HG02798 (cell line): Measurements from ENCODE around the gene THPO.

Experiments
- ATAC-seq: cut with Tn5 transposase; IDR thresholded peaks from one replicate; pipeline ENCODE4 v1.9.1; 2021; ENCODE audit warnings: mild to moderate bottlenecking; ENCODE audit not compliant: unreplicated experiment, poor library complexity

The THPO gene

DNA sequence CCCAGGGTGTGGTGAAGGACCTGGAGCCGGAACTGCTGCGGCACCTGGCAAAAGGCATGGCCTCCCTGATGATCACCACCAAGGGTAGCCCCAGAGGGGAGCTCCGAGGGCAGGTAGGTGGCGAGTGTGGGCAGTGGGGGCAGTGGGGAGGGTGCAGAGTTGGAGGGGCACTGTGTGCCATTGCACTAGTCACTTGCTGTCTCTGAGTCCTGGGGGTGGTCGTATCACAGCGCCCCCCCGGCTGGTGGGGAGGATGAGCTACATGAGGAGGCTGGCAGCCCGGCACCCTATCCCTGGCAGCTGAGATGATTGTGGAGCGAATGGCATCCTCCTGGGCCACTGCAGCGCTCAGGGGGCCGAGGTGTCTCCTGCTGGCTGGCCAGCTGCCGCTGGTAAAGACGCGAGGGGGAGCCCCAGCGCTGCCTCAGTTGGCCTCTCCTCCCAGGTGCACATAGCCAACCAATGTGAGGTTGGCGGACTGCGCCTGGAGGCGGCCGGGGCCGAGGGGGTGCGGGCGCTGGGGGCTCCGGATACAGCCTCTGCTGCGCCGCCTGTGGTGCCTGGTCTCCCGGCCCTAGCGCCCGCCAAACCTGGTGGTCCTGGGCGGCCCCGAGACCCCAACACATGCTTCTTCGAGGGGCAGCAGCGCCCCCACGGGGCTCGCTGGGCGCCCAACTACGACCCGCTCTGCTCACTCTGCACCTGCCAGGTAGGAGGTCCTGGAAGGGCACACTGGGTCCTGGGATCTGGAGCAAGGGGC is 8.2 kb upstream of the THPO start:
- ATAC-seq = no peak

DNA sequence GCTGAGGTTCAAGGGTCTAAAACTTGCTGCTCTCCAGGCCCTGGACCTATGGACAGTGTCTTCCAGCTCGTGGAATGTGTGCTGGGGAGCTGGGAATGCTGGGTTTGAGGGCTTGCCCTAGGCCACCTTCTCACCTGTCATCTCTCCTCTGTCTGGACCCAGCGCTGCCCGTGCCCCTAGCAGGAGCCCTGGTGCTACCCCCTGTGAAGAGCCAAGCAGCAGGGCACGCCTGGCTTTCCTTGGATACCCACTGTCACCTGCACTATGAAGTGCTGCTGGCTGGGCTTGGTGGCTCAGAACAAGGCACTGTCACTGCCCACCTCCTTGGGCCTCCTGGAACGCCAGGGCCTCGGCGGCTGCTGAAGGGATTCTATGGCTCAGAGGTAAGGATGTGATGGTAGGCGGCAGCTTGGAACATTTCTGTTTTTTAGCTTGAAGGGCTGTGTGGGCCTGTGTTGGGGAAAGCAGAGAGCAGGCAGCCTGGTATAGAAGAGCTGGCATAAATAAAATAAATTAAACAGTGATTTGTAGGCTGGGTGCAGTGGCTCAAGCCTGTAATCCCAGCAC is 6.9 kb upstream of the THPO start:
- no peak for ATAC-seq

DNA sequence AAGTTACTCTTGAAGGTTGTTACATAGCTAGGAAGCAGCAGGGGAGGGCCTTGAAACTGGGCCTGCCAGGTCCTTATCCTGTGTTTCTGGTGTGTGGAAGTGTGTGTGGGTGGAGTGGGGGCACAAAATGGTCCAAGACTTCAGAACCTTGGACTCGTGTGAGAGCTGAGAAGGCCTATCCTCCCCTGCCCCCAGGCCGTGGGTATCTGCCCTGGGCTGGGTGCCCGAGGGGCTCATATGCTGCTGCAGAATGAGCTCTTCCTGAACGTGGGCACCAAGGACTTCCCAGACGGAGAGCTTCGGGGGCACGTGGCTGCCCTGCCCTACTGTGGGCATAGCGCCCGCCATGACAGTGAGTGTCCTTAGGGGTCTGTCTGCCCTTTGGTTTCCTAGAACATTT is 6.3 kb upstream of the THPO start:
- ATAC-seq = no peak

GRCh38 chr3:184383033-184383740 is 5.2 kb upstream of the THPO start:
- ATAC-seq = no peak

GRCh38 chr3:184382326-184383032 is 4.5 kb upstream of the THPO start:
- no peak for ATAC-seq

DNA sequence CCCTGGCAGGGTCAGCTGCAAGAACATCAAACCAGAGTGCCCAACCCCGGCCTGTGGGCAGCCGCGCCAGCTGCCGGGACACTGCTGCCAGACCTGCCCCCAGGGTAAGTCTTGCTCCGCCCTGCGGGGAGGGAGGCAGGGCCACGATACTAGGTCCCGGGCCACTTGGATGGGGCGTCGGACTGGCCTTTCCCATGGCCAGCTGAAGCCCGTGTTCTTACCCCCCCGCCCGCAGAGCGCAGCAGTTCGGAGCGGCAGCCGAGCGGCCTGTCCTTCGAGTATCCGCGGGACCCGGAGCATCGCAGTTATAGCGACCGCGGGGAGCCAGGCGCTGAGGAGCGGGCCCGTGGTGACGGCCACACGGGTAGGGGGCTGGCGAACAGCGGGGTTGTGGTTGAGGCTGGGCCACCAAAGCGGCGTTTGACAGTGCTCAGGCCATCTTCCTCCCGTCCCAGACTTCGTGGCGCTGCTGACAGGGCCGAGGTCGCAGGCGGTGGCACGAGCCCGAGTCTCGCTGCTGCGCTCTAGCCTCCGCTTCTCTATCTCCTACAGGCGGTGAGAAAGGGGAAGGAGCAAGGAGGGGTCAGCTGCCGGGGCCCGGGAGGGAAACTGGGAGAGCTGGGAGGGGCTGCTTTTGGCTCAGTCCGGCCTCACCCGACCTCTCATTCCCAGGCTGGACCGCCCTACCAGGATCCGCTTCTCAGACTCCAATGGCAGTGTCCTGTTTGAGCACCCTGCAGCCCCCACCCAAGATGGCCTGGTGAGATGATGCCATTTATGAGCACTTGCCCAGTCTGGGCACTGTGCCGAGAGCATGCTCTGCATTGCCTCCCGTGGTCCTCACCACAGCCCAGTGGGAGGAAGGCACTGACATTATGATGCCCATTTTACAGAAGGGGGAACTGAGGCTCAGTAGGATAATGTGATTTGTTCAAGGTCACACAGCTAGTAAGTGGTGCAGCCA is 3.5 kb upstream of the THPO start:
- no peak for ATAC-seq

DNA sequence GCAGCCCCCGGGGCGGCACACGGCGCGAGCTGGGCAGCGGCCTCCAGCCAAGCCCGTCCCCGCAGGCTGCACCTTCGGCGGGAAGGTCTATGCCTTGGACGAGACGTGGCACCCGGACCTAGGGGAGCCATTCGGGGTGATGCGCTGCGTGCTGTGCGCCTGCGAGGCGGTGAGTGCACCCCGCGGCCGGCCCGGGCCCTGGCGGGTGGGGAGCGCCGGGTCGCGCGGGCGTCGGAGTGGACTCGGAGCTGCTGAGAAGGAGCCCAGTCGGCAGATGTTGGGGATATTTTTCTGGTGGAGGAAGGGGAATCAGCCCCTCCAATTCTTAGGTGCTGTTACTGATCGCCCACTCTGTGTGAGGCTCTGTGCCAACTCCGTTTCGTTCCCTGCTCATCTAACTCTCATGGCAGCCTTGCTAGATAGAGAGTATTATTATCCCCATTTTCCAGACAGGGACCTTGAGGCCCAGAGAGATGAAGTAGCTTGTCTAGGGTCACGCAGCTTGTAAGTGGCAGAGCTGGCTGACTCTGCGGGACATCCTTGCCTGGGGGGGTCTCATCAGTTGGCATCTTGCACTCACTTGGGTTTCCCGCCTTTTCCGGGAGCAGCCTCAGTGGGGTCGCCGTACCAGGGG is 2.7 kb upstream of the THPO start:
- ATAC-seq = no peak

GRCh38 chr3:184380185-184380626 is 2.2 kb upstream of the THPO start:
- ATAC-seq = no peak

- no peak for ATAC-seq
Measured at GRCh38 chr3:184379358-184380184, 1.6 kb upstream of the THPO start, which contains the start of gene CHRD. CHRD (plus strand) TSS chr3:184380054; CDS start chr3:184380319, 265 bp downstream.

- no peak for ATAC-seq
Measured at GRCh38 chr3:184378651-184379357, 797 bp upstream of the THPO start.

GRCh38 chr3:184377374-184377773 is 633 bp downstream of the THPO start:
- ATAC-seq = no peak

- no peak for ATAC-seq
Measured at GRCh38 chr3:184375747-184376461, 2.1 kb downstream of the THPO start.

DNA sequence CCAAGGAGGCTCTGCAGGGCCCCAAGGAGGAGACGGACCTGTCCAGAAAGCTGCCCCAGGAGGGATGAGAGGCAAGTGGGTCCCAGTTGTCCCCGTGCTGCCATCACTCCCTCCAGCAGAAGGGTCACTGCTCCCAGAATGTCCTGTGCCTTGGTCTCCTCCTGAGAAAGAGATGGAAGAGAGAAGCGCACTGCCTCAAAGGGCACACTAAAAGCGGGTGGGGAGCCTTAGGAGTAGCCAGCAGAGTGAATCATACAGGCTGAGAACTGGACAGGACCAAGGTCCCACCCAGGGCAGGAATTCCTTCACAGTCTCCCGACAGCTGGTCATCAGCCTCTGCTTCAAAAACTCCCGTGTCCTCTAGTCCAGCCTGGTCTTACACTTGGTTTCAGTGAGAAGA is 4.6 kb downstream of the THPO start:
- ATAC-seq = no peak

DNA sequence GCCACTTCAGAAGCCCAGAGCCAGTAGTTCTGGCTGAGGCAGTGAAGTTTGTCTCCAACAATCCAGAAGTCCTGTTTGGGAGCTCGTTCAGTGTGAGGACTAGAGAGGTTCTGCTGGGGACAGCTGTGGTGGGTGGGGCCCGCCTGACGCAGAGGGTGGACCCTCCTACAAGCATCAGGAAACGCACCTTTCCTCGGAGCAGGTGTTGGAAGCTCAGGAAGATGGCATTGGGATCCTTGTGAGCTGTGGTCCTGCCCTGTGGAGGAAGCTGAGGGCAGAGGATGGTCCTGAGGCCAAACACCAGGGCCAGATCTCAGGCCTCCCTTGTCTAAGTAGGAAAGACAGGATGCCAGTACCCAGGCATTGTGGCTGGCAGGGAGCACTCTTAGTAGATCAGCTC is 5.1 kb downstream of the THPO start:
- ATAC-seq = no peak

- no peak for ATAC-seq
Measured at GRCh38 chr3:184372296-184372821, 5.6 kb downstream of the THPO start.

- peak; percentile 68 for ATAC-seq
Measured at GRCh38 chr3:184371570-184372018, 6.4 kb downstream of the THPO start.
